Mesendoderm (in vitro differentiated cells): ENCODE results near the gene AK8.

ENCODE experiments used
- DNase-seq: peaks from one replicate; pipeline ENCODE4 v3.0.0; 2013
- H2AK5ac ChIP-seq: 2 replicates; pipeline ENCODE4 v1.6.1; 2013; ENCODE audit warnings: low read length, inconsistent platforms
- H2BK120ac ChIP-seq: 2 replicates; pipeline ENCODE4 v1.6.1; 2013; ENCODE audit warnings: low read depth, mild to moderate bottlenecking, low read length, moderate library complexity, mixed read lengths
- H2BK15ac ChIP-seq: replicated peaks from 2 replicates; pipeline ENCODE4 v1.6.1; 2013; ENCODE audit warnings: low read depth, mild to moderate bottlenecking, moderate library complexity
- H2BK5ac ChIP-seq: 2 replicates; pipeline ENCODE4 v1.6.1; 2013; ENCODE audit warnings: low read length, inconsistent platforms
- H3K18ac ChIP-seq: 2 replicates; pipeline ENCODE4 v1.6.1; 2013; ENCODE audit warnings: mild to moderate bottlenecking, low read length, mixed read lengths
- H3K23ac ChIP-seq: one replicate; pipeline ENCODE4 v1.6.1; 2013; ENCODE audit warnings: low read length
- H3K27ac ChIP-seq: 2 replicates; pipeline ENCODE4 v1.5.1; 2013; ENCODE audit warnings: low read depth, mild to moderate bottlenecking, inconsistent platforms, low read length, moderate library complexity
- H3K27me3 ChIP-seq: 2 replicates; pipeline ENCODE4 v1.6.1; 2013; ENCODE audit warnings: low read length, control low read depth, mild to moderate bottlenecking, inconsistent platforms; ENCODE audit not compliant: insufficient read depth, poor library complexity
- H3K36me3 ChIP-seq: 2 replicates; pipeline ENCODE4 v1.6.1; 2013; ENCODE audit warnings: low read length, inconsistent platforms; ENCODE audit not compliant: control insufficient read depth, insufficient read depth
- H3K4ac ChIP-seq: one replicate; pipeline ENCODE4 v1.6.1; 2013; ENCODE audit warnings: low read depth, mild to moderate bottlenecking, low read length, moderate library complexity
- H3K4me1 ChIP-seq: 2 replicates; pipeline ENCODE4 v1.6.1; 2013; ENCODE audit warnings: low read depth, low read length, inconsistent platforms; ENCODE audit not compliant: control insufficient read depth
- H3K4me2 ChIP-seq: 2 replicates; pipeline ENCODE4 v1.6.1; 2013; ENCODE audit warnings: low read length
- H3K4me3 ChIP-seq: 2 replicates; pipeline ENCODE4 v1.5.1; 2013; ENCODE audit warnings: mild to moderate bottlenecking, low read length
- H3K56ac ChIP-seq: one replicate; pipeline ENCODE4 v1.6.1; 2013; ENCODE audit warnings: low read length
- H3K79me1 ChIP-seq: 2 replicates; pipeline ENCODE4 v1.6.1; 2013; ENCODE audit warnings: low read length, inconsistent platforms
- H3K79me2 ChIP-seq: 2 replicates; pipeline ENCODE4 v1.6.1; 2013; ENCODE audit warnings: mild to moderate bottlenecking, low read length; ENCODE audit not compliant: control insufficient read depth, insufficient read depth
- H3K9ac ChIP-seq: 2 replicates; pipeline ENCODE4 v1.6.1; 2013; ENCODE audit warnings: low read length, inconsistent platforms
- H4K5ac ChIP-seq: one replicate; pipeline ENCODE4 v1.6.1; 2013; ENCODE audit warnings: low read length
- H4K8ac ChIP-seq: one replicate; pipeline ENCODE4 v1.6.1; 2013; ENCODE audit warnings: low read depth, mild to moderate bottlenecking, control low read depth, low read length, moderate library complexity
- WGBS: extraction: QIAGEN DNeasy Blood & Tissue Kit; methylation state at CpG from one replicate; pipeline ENCODE4 v1.1.7; 2013; ENCODE audit warnings: low lambda C conversion rate, missing lambda C conversion rate; ENCODE audit not compliant: insufficient coverage; ENCODE audit errors: extremely low coverage; 5-methylcytosine and 5-hydroxymethylcytosine counted together

Gene AK8

GRCh38 chr9:132757016-132757415 is 121.1 kb downstream of the AK8 start:
- H3K79me2 ChIP-seq: no peaks in the 10 kb centered on the region
- H3K4me1 ChIP-seq: no peaks in the 10 kb centered on the region
- DNase-seq: no peak
- H3K9ac ChIP-seq: no peak overlapping the region
- no peak overlapping the region for H4K5ac ChIP-seq
- H3K56ac ChIP-seq: no peak overlapping the region
- no peaks in the 10 kb centered on the region for H3K79me1 ChIP-seq
- H3K4ac ChIP-seq: no peak overlapping the region
- H2BK15ac ChIP-seq: no peak overlapping the region
- no peak overlapping the region for H3K23ac ChIP-seq
- no peak overlapping the region for H2BK120ac ChIP-seq
- no peak overlapping the region for H2BK5ac ChIP-seq
- no CpG with 5 or more reads among the region's 18 CpGs for WGBS
- H3K27me3 ChIP-seq: no peaks in the 10 kb centered on the region
- no peaks in the 10 kb centered on the region for H3K36me3 ChIP-seq
- H3K4me3 ChIP-seq: no peak overlapping the region
- no peak overlapping the region for H4K8ac ChIP-seq
- H2AK5ac ChIP-seq: no peak overlapping the region
- H3K4me2 ChIP-seq: no peak overlapping the region
- H3K27ac ChIP-seq: no peak overlapping the region
- no peak overlapping the region for H3K18ac ChIP-seq

GRCh38 chr9:132756214-132756845 is 121.8 kb downstream of the AK8 start:
- Histone ChIP-seq H3K23ac (no peak overlapping the region), H2BK5ac (no peak overlapping the region), H3K36me3 (no peaks in the 10 kb centered on the region), H4K5ac (no peak overlapping the region), H3K9ac (no peak overlapping the region), H3K79me1 (no peaks in the 10 kb centered on the region), H2BK120ac (no peak overlapping the region), H3K27me3 (no peaks in the 10 kb centered on the region), H3K27ac (no peak overlapping the region), H3K18ac (no peak overlapping the region), H3K4me2 (no peak overlapping the region), H3K79me2 (no peaks in the 10 kb centered on the region), H3K4me3 (no peak overlapping the region), H2AK5ac (no peak overlapping the region), H3K4ac (no peak overlapping the region), H4K8ac (no peak overlapping the region), H3K56ac (no peak overlapping the region), H2BK15ac (no peak overlapping the region), H3K4me1 (no peaks in the 10 kb centered on the region)
- no peak for DNase-seq
- no CpG with 5 or more reads among the region's 18 CpGs for WGBS

- Histone ChIP-seq H3K27me3 (no peaks in the 10 kb centered on the region), H3K79me2 (no peaks in the 10 kb centered on the region), H2AK5ac (no peak overlapping the region), H3K18ac (no peak overlapping the region), H3K27ac (no peak overlapping the region), H3K36me3 (no peaks in the 10 kb centered on the region), H4K5ac (no peak overlapping the region), H2BK120ac (no peak overlapping the region), H4K8ac (no peak overlapping the region), H3K4me3 (no peak overlapping the region), H2BK15ac (no peak overlapping the region), H3K79me1 (no peaks in the 10 kb centered on the region), H3K4ac (no peak overlapping the region), H3K4me2 (no peak overlapping the region), H3K23ac (no peak overlapping the region), H3K56ac (no peak overlapping the region), H3K9ac (no peak overlapping the region), H3K4me1 (no peaks in the 10 kb centered on the region), H2BK5ac (no peak overlapping the region)
- DNase-seq: no peak
- WGBS: no CpG with 5 or more reads among the region's 9 CpGs
Observed at GRCh38 chr9:132755096-132755495, 123.0 kb downstream of the AK8 start.

GRCh38 chr9:132754236-132754635 is 123.8 kb downstream of the AK8 start:
- WGBS: no CpG with 5 or more reads among the region's 7 CpGs
- H2AK5ac ChIP-seq: no peak overlapping the region

GRCh38 chr9:132753593-132753880 is 124.5 kb downstream of the AK8 start:
- no peaks in the 10 kb centered on the region for H3K79me2 ChIP-seq
- no peak overlapping the region for H2AK5ac ChIP-seq
- H2BK5ac ChIP-seq: no peak overlapping the region
- no peak overlapping the region for H3K4ac ChIP-seq
- no peak overlapping the region for H2BK120ac ChIP-seq
- H3K4me1 ChIP-seq: no peaks in the 10 kb centered on the region
- H4K5ac ChIP-seq: no peak overlapping the region
- no peak overlapping the region for H3K18ac ChIP-seq
- WGBS: no CpG with 5 or more reads among the region's 7 CpGs
- H4K8ac ChIP-seq: no peak overlapping the region
- H3K4me2 ChIP-seq: no peak overlapping the region
- H3K36me3 ChIP-seq: no peaks in the 10 kb centered on the region
- no peaks in the 10 kb centered on the region for H3K27me3 ChIP-seq
- no peak overlapping the region for H3K27ac ChIP-seq
- H3K79me1 ChIP-seq: no peaks in the 10 kb centered on the region
- H2BK15ac ChIP-seq: no peak overlapping the region
- H3K56ac ChIP-seq: no peak overlapping the region
- DNase-seq: no peak
- no peak overlapping the region for H3K23ac ChIP-seq
- no peak overlapping the region for H3K9ac ChIP-seq
- H3K4me3 ChIP-seq: no peak overlapping the region

More at GRCh38 chr9:132754236-132754635, 123.8 kb downstream of the AK8 start:
- Histone ChIP-seq H3K18ac (no peak overlapping the region), H3K27me3 (no peaks in the 10 kb centered on the region), H2BK5ac (no peak overlapping the region), H3K9ac (no peak overlapping the region), H2BK120ac (no peak overlapping the region), H4K8ac (no peak overlapping the region), H2BK15ac (no peak overlapping the region), H3K4me3 (no peak overlapping the region), H4K5ac (no peak overlapping the region), H3K79me2 (no peaks in the 10 kb centered on the region), H3K4me1 (no peaks in the 10 kb centered on the region), H3K4ac (no peak overlapping the region), H3K27ac (no peak overlapping the region), H3K4me2 (no peak overlapping the region), H3K79me1 (no peaks in the 10 kb centered on the region), H3K23ac (no peak overlapping the region), H3K56ac (no peak overlapping the region), H3K36me3 (no peaks in the 10 kb centered on the region)
- no peak for DNase-seq

- Histone ChIP-seq H3K36me3 (no peaks in the 10 kb centered on the region), H3K4ac (no peak overlapping the region), H3K18ac (no peak overlapping the region), H3K79me1 (no peaks in the 10 kb centered on the region), H2BK5ac (no peak overlapping the region), H3K27ac (no peak overlapping the region), H3K4me3 (no peak overlapping the region), H3K27me3 (no peaks in the 10 kb centered on the region), H4K5ac (no peak overlapping the region), H3K4me2 (no peak overlapping the region), H3K23ac (no peak overlapping the region), H2AK5ac (no peak overlapping the region), H3K9ac (no peak overlapping the region), H2BK120ac (no peak overlapping the region), H4K8ac (no peak overlapping the region), H3K79me2 (no peaks in the 10 kb centered on the region), H3K56ac (no peak overlapping the region), H2BK15ac (no peak overlapping the region), H3K4me1 (no peaks in the 10 kb centered on the region)
- no CpG with 5 or more reads among the region's 10 CpGs for WGBS
- DNase-seq: no peak
Observed at GRCh38 chr9:132752877-132753592, 125.0 kb downstream of the AK8 start.
